ENCODE measurements around the gene SLC26A6.

Gene SLC26A6

GRCh38 chr3:48635222-48636021 is at the start of gene SLC26A6:
TSS of gene SLC26A6 (minus strand) at chr3:48635461. CDS start at chr3:48635393, 68 bp downstream.
- peak; percentile 90 for DNase-seq

- no peak for DNase-seq
Observed at GRCh38 chr3:48684480-48685143, 49.4 kb upstream of the SLC26A6 start.

GRCh38 chr3:48684054-48684349 is 48.7 kb upstream of the SLC26A6 start:
- DNase-seq, result no peak

GRCh38 chr3:48682786-48683185 is 47.5 kb upstream of the SLC26A6 start:
- no peak for DNase-seq

- DNase-seq, result no peak
Observed at GRCh38 chr3:48681974-48682610, 46.8 kb upstream of the SLC26A6 start.

GRCh38 chr3:48681541-48681880 is 46.2 kb upstream of the SLC26A6 start:
- no peak for DNase-seq

GRCh38 chr3:48680811-48681540 is 45.7 kb upstream of the SLC26A6 start:
- no peak for DNase-seq

GRCh38 chr3:48679411-48680391 is 44.4 kb upstream of the SLC26A6 start:
- DNase-seq, result no peak

- DNase-seq, result no peak
Observed at GRCh38 chr3:48678566-48679380, 43.5 kb upstream of the SLC26A6 start.

GRCh38 chr3:48678056-48678455 is 42.8 kb upstream of the SLC26A6 start:
- DNase-seq, result no peak

- DNase-seq, result no peak
Observed at GRCh38 chr3:48674505-48674904, 39.2 kb upstream of the SLC26A6 start.

- DNase-seq, result no peak
Observed at GRCh38 chr3:48672522-48672921, 37.3 kb upstream of the SLC26A6 start.

GRCh38 chr3:48664929-48665328 is 29.7 kb upstream of the SLC26A6 start:
- no peak for DNase-seq

GRCh38 chr3:48664313-48664644 is 29.0 kb upstream of the SLC26A6 start:
- DNase-seq, result no peak

GRCh38 chr3:48663489-48664312 is 28.4 kb upstream of the SLC26A6 start:
- DNase-seq, result peak; percentile 80

GRCh38 chr3:48662753-48663488 is 27.7 kb upstream of the SLC26A6 start, which contains the start of gene CELSR3:
TSS of gene CELSR3 (minus strand) at chr3:48662886. CDS start at chr3:48662634, 252 bp downstream.
- peak; percentile 60 for DNase-seq

- DNase-seq, result no peak
Observed at GRCh38 chr3:48662145-48662752, 27.0 kb upstream of the SLC26A6 start.

GRCh38 chr3:48661501-48662144 is 26.4 kb upstream of the SLC26A6 start:
- peak; percentile 76 for DNase-seq

All from activated CD4-positive, alpha-beta T cell treated with anti-CD3 and anti-CD28 coated beads, Interleukin-2, amount 50 U/mL, for 1 hour (primary cell).